HG02981 (cell line): ENCODE data around the gene ALCAM.
"Not testable (repeated sequence)": the region's sequence is repeated elsewhere in the genome, so short reads cannot be mapped to it uniquely, and the experiment has no call there.

ENCODE experiments used
- ATAC-seq: cut with Tn5 transposase; IDR thresholded peaks from one replicate; pipeline ENCODE4 v1.9.1; 2021; ENCODE audit warnings: mild to moderate bottlenecking, moderate library complexity; ENCODE audit not compliant: unreplicated experiment

Gene ALCAM

GRCh38 chr3:105571005-105571404 is 204.3 kb downstream of the ALCAM start:
- no peak for ATAC-seq

DNA sequence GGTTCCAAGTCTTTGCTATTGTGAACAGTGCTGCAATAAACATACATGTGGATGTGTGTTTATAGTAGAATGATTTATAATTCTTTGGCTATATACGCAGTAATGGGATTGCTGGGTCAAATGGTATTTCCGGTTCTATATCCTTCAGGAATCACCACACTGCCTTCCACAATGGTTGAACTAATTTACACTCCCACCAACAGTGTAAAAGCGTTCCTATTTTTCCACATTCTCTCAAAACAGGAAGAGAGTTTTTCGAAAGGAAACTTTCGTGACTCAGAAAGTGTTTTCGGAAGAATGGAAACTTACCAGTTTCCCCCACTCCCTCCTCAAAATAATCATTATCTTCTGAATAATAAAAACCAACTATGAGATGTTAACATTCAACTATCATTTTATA is 205.8 kb downstream of the ALCAM start:
- no peak for ATAC-seq

DNA sequence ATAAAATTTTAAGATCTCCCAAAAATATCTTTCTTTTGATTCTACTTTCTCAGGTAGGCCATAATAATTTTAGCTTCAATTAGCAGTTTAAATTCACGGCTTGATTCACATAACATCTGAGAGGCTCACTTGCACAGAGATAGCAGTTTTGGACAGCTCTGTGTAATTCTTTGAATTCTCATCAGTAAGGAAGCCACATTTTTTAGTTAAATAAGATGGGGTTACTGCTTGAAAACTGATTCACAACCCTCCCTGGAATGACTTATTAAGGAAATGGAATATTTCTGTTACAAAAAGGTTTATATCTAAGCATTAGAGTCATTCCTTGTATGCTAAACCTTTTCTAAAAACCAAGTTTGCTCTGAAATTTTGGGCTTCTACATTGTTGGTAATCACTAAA is 212.7 kb downstream of the ALCAM start:
- ATAC-seq: no peak

GRCh38 chr3:105580296-105580965 is 213.7 kb downstream of the ALCAM start:
- ATAC-seq: no peak

GRCh38 chr3:105582015-105582414 is 215.3 kb downstream of the ALCAM start:
- no peak for ATAC-seq

DNA sequence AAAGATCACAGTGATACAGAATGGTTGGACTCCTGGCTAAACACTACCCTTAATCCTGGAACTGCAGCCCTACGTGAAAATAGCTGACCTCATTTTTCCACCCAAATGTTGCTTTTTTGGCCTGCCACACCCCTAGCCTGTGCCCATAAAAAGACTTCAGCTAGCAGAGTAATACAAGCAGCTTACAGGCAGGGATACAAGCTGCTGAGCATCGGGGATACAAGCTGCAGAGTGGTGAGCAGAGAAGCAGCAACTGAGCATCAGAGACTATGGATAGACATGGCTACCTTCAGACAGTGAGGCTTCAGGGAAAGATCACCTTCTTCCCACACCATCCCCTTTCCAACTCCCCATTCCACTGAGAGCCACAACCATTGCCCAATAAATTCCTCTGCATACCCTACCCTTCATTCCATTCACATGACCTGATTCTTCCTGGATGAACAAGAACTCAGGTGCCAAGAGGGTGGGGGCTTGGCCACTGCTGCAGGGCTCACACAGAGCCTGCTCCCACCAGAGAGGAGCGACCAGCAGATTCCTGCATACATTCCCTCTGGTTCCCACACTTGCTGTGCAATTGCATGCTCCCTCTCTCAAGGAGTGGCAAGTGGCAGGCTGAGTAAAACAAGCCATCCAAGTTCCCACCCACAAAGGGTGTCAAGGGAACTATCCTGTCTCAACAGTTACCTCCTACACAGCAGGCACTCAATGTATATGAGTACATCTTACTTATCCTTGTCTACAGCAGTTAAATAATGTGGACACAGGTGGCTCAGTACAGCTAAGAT is 217.5 kb downstream of the ALCAM start:
- no peak for ATAC-seq

- no peak for ATAC-seq
These were observed 226.6 kb downstream of the ALCAM start for GRCh38 chr3:105593315-105593714.

DNA sequence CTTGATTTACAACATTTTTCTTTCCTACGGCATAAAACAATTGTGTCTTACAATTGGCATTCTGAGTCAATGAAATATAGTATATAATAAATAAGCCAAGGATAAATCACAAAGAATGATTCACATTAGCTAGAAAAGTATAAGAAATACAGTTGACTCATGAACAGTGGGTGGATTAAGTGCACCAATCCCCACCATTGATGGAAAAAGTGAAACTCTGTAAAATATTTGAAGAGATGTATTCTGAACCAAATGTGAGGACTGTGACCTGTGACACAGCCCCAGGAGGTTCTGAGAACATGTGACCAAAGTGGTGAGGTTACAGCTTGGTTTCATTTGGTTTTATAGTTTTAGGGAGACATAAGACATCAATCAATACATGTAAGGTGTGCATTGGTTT is 227.5 kb downstream of the ALCAM start:
- no peak for ATAC-seq

GRCh38 chr3:105598042-105598796 is 231.5 kb downstream of the ALCAM start:
- no peak for ATAC-seq

- ATAC-seq: no peak
These were observed 232.6 kb downstream of the ALCAM start for GRCh38 chr3:105599350-105599749.

GRCh38 chr3:105601756-105602155 is 235.0 kb downstream of the ALCAM start:
- ATAC-seq: not testable (repeated sequence)

- not testable (repeated sequence) for ATAC-seq
These were observed 235.6 kb downstream of the ALCAM start for GRCh38 chr3:105602286-105602685.

GRCh38 chr3:105603516-105603915 is 236.8 kb downstream of the ALCAM start:
- ATAC-seq: not testable (repeated sequence)

DNA sequence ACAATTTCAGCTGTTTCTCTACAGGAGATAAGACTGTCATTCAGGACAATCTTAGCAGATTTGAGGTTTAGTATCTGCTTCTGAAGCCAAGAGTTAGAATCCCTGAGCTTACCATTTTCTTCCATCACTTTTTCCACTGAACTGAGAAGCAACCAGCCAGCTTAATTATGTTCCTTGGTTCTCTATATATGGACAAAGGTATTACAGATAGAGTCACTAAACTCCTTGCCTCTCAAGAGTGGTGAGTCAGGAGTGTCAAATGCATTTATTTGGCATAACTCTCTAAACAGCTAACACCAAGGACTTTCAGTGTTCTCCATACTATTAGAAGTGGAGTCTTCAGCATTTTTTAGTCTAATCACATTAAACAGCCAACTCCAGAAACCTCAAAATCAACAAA is 239.3 kb downstream of the ALCAM start:
- ATAC-seq: no peak

DNA sequence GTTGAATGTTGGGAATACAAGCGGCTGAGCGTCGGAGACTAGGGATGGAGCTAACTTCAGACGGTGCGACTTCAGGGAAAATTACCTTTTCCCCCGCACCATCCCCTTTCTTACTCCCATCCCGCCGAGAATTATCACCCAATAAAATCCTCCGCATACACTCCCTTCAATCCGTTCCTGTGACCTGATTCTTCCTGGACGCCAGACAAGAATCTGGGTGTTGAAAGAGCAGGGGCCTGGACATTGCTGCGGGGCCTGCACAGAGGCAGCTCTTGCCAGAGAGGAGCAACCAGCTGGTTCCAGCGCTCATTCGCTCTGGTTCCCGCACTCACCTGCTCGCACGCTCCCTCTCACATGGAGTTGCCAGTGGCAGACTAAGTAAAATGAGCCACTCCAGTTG is 241.9 kb downstream of the ALCAM start:
- no peak for ATAC-seq

DNA sequence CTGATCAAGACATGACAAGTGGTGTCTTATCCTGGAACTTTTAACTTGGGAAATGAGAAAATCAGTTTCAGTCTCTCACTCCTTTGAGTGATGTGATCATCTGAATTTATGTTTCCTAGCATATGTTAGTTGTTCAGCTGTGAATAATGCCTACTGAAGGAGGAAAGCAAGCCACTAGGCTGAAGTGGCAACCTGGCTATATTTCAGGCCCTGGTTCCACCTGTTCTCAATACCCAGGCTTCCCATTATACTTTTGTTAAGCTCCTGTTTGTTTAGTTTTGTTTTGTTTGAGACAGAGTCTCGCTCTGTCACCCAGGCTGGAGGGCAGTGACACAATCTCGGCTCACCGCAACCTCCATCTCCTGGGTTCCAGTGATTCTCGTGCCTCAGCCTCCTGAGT is 243.8 kb downstream of the ALCAM start:
- ATAC-seq: no peak

GRCh38 chr3:105611304-105612192 is 244.8 kb downstream of the ALCAM start:
- no peak for ATAC-seq

- no peak for ATAC-seq
These were observed 246.4 kb downstream of the ALCAM start for GRCh38 chr3:105613120-105613519.

DNA sequence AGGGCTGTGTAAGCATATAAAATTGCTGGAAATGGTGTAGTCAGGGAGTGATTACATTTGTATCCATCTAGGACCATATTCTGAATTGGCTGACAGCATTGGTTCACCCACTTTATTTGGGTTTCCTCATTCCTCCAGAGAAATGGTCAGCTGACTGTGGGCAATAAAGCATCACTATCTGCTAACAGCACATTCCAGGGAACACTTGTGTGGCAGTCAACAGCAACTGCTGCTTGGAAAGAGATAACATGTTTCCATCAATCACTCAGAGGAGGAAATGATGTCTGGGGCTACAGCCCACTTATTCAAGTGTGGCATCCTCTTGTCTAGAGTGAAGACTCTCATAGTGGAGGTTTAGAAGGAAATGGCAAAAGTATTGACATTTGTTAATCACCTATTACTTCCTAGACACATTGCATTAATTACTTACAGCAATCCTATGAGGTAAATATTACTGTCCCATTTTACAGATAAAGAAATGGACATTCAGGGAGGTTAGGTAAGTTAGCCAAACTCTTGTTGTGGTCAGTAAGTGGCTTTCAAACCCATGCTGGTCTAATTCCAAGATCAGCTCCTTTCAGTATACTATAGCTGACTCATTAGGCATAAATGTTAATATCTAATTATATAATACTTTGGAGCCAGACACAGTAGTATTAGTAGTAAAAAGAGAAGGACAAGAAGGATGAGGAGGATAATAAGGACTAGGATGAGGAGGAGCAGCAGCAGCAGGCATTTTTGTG is 247.8 kb downstream of the ALCAM start:
- no peak for ATAC-seq

GRCh38 chr3:105615814-105616213 is 249.1 kb downstream of the ALCAM start:
- no peak for ATAC-seq
